GM21619 (cell line): ENCODE measurements around the gene FHIT.
"Not testable (repeated sequence)": the region's sequence is repeated elsewhere in the genome, so short reads cannot be mapped to it uniquely, and the experiment has no call there.

ENCODE experiments used
- ATAC-seq: cut with Tn5 transposase; IDR thresholded peaks from one replicate; pipeline ENCODE4 v1.9.1; 2021; ENCODE audit not compliant: unreplicated experiment

FHIT gene

GRCh38 chr3:61008153-61008997 is 242.9 kb downstream of the FHIT start:
- ATAC-seq = no peak

DNA sequence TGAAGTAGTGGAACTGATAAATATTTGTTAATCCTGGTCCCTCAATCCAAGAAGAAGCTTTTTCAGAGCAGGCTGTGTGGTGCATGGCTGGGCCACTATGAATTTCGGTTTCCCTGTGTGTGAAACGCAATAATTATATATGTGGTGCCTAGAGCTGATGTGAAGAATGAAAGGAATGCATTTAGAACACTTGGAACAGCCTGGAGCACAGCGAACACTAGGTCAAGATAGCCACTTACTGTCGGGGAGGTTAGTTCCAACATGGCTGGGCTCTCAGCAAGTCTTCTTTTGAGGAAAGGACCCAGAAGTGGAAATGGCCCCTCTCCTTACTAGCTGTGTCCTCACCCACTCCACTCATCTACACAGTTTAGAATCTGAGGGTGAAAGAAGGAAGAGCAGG is 245.7 kb downstream of the FHIT start:
- no peak for ATAC-seq

GRCh38 chr3:60998858-60999257 is 252.4 kb downstream of the FHIT start:
- no peak for ATAC-seq

GRCh38 chr3:60992395-60992794 is 258.9 kb downstream of the FHIT start:
- ATAC-seq = no peak

DNA sequence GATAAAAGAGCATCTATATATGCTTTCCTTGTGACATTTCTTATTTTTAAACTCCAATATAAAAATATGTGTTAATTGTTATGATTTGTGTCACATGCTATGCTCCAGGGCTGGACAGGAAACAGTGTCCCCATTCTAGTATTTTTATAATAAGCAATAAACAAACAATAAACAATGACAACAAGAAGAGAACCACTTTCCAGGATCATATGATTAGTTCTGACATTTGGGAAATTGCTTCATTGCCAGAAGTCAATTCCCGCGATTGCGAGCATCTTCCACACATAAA is 260.9 kb downstream of the FHIT start:
- ATAC-seq = no peak

- ATAC-seq = no peak
Observed at GRCh38 chr3:60989626-60990441, 261.4 kb downstream of the FHIT start.

DNA sequence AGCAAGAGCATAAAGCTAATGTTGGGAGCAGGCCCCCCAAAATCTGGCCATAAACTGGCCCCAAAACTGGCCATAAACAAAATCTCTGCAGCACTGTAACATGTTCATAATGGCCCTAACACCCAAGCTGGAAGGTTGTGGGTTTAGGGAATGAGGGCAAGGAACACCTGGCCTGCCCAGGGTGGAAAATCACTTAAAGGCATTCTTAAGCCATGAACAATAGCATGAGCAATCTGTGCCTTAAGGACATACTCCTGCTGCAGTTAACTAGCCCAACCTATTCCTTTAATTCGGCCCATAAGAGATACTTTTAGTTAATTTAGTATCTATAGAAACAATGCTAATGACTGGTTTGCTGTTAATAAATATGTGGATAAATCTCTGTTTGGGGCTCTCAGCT is 264.1 kb downstream of the FHIT start:
- not testable (repeated sequence) for ATAC-seq

- ATAC-seq = no peak
Observed at GRCh38 chr3:60986552-60986951, 264.7 kb downstream of the FHIT start.

DNA sequence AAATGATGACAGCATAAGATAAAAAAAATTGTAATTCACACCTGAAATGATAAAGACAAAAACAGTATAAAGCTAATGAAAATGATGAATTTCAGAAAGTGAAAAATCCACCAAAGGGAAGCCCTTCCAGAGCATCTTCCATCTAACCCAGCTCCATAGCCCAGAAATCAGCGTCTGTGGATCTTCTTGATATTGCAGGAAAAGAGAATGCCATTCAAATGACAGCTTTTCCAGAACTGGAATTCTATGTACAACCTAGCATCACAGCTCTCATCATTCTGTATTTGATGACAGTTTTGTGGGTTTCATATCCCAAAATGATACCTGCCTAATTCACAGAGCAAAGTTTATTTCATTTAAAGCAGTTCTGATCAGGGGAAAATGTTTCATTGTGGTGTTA is 267.3 kb downstream of the FHIT start:
- no peak for ATAC-seq

- ATAC-seq = no peak
Observed at GRCh38 chr3:60980342-60980692, 270.9 kb downstream of the FHIT start.

- ATAC-seq = no peak
Observed at GRCh38 chr3:60979461-60980341, 271.6 kb downstream of the FHIT start.

DNA sequence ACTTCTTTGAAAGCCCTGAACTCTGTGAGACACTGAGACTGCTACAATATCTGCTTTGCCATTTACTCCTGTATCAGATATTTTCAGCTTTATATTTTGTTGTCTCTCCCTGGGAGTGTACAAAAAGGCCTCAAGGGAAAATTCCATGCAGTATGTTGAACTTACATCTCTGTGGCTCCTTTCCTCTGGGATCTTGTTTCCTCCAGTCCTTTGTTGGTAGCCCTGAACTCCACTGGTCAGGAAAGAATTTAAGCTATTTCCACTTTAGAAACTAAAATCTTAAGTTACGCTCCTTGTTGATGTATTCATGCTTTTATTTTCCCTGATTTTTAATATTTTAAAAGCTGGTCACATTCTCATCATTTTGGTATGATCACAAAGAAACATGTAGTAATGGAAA is 277.9 kb downstream of the FHIT start:
- no peak for ATAC-seq

DNA sequence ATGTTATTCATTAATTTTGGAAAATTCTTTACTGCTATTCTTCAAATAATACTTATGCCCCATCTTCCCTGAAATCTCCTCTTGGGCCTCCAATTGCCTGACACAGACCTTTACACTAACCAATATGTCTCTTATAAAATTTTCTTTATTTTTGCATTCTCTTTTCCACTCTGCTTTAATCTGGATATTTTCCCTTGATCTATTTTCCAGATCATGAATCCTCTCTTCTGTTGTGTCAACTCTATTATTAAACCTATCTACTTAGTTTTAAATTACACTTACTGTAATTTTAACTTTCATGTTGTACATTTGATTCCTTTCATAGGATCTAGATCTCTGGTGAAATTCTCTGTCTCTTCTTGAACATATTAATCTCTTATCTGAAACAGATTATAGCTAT is 278.7 kb downstream of the FHIT start:
- ATAC-seq = no peak

DNA sequence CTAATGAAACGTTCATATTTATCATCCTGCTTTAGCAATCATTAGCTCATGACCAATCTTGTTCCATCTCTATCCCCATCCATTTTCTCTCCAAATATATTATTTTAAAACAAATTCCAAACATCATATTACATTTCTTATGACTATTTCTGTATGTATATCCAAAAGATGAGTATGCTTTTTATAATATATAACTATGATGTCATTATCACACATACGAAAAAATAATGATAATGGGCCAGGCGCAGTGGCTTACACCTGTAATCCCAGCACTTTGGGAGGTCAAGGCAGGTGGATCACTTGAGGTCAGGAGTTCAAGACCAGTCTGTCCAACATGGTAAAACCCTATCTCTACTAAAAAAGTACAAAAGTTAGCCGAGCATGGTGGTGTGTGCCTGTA is 280.4 kb downstream of the FHIT start:
- ATAC-seq = no peak

- ATAC-seq = no peak
Observed at GRCh38 chr3:60967141-60967540, 284.1 kb downstream of the FHIT start.

DNA sequence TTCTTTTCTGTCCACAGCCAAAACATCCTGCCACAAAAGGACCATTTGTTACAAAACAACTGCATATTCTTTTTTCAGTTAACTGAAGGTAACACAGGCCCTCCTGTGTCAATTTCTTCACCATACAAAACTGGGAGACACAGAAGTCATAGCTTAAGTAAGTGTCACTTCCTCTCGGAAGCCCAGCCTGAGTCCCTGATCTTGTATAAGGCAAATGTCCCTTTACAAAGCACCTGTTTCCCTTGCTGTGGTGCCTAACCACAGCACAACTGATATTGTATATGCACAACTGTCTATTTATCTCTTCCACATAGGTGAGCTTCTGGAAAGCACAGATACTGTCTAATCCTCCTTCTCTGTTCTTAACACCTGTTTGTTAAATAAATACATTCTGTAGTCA is 293.7 kb downstream of the FHIT start:
- no peak for ATAC-seq

DNA sequence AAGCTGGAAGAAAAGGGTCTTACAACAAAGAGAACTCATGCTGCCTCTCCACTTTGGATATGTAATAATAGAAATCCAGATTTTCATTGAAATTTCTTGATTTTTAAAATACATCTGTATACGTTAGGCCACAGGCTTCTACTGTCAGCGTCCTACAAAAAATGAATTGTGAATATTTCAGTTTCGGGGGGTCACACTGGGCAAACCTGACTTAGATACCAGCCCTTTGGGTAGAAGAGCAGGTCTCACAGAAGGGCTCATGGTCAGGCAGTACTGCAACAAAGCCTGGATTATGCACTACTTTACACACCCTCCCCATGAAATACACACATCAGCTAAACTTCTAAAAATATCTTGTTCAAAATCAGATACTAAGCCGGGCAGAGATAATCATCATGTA is 294.5 kb downstream of the FHIT start:
- ATAC-seq = no peak

DNA sequence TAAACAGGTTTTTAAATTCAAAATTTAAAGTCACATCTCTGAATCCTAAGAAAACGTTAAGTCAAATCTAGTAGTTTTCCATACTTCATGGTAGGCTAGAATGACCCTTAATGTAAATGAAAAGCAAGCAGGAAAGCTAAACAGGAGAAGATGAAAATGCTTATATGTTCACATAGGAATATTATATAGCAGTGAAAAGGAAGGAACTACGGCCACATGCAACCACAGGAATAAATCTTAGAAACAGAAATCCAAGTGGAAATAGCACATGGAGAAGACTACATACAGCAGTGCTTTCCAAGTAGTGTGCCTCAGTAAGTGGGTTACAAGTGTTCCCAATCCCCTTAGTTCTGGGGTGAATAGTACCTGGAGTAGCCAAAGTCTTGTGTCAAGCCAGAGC is 296.2 kb downstream of the FHIT start:
- no peak for ATAC-seq

GRCh38 chr3:60954048-60954447 is 297.2 kb downstream of the FHIT start:
- ATAC-seq = no peak

- no peak for ATAC-seq
Observed at GRCh38 chr3:60953351-60953750, 297.9 kb downstream of the FHIT start.

DNA sequence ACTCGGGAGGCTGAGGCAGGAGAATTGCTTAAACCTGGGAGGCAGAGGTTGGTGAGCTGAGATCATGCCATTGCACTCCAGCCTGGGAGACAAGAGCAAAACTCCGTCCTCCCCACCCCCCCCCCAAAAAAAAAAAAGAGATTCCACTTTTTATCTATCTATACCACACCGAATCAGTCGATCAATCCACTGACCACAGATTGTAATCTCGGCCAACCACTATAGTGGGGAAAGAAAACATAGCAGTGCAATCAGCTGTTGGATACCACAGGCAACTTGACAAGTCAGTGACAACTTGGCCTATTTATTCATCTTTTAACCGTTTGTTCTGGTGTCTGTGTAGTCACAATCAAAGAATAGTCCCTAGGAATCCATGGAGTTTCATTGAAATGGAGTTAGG is 299.2 kb downstream of the FHIT start:
- ATAC-seq = no peak

- ATAC-seq = no peak
Observed at GRCh38 chr3:60949146-60949545, 302.1 kb downstream of the FHIT start.
